HG02840 (cell line): Measurements from ENCODE around the gene SMURF2.

Experiments used
- ATAC-seq: cut with Tn5 transposase; IDR thresholded peaks from one replicate; pipeline ENCODE4 v1.9.1; 2021; ENCODE audit warnings: mild to moderate bottlenecking, moderate library complexity, moderate number of reproducible peaks; ENCODE audit not compliant: unreplicated experiment, low FRiP score

The SMURF2 gene

GRCh38 chr17:64547319-64547718, 114.8 kb downstream of the SMURF2 start:
- no peak for ATAC-seq

GRCh38 chr17:64546716-64547115, 115.4 kb downstream of the SMURF2 start:
- no peak for ATAC-seq

- ATAC-seq, result no peak
These were observed 117.4 kb downstream of the SMURF2 start for GRCh38 chr17:64544742-64545141.

GRCh38 chr17:64540118-64540776, 121.9 kb downstream of the SMURF2 start:
- no peak for ATAC-seq

DNA sequence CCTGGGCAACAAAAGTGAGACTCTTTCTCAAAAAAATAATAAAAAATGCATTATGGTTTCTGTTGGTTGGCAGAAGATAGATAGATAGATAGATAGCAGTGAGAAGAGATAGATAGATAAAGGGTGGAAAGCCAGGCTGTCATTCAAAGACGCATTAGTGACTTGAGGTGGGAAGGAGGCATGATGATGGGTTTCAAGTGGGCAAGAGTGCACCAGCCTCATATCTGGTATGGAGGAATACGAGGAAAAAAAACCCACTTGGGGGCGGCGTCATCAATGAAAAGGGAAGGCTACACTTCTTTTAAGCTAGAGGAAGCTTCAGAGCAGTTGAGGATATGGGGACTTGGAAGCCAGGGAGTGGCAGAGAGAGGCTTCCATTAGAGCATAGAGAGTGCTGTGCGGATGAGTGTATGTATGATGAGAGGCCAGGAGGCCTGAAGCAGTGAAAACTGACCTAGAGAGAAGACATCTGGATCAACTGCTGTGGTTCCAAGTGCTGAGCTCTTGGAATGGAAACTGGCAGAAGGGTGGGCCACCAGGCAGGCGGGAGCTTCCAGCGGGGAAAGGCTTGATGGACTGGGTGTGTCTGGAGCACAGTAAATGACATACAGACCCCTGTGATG, 123.5 kb downstream of the SMURF2 start:
- ATAC-seq, result no peak

GRCh38 chr17:64537488-64537887, 124.6 kb downstream of the SMURF2 start:
- ATAC-seq, result no peak

DNA sequence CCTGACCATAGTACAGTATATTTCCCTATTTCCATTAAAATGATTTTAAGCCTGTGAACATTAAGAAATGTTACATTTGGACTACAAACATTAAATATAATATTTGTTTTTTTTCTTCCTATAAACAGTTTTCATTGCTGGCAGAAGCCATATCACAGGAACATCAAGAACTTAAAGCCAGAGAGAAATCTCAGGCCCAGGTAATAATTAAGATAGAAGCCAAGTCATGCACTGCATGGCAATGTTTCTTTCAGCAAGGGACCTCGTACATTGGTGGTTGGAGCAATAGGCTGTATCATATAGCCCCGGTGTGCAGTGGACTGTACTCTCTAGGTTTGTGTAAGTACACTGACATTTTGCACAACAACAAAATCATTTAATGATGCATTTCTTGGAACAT, 125.2 kb downstream of the SMURF2 start:
- no peak for ATAC-seq

- no peak for ATAC-seq
These were observed 126.8 kb downstream of the SMURF2 start for GRCh38 chr17:64535357-64535756.

DNA sequence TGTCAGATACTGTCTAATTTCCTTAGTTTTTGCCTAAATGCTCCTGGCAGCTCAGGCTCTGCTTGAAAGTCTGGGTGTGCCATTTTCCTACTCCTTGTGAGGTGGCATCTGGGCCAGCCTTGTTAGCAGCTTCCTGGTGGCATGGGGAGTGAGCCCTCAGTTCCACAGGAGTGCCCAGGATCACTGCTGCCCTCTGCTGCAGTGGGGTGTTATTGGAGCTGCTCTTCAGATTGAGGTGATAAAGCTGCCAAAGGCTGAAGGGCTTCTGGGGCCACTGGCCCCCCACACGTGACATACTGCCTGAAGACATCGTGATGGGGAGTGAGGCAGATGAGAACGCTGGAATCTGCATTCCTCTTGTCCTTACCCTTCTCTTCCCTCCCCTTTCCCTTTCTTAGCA, 127.9 kb downstream of the SMURF2 start:
- no peak for ATAC-seq

GRCh38 chr17:64533784-64534183, 128.3 kb downstream of the SMURF2 start:
- no peak for ATAC-seq

DNA sequence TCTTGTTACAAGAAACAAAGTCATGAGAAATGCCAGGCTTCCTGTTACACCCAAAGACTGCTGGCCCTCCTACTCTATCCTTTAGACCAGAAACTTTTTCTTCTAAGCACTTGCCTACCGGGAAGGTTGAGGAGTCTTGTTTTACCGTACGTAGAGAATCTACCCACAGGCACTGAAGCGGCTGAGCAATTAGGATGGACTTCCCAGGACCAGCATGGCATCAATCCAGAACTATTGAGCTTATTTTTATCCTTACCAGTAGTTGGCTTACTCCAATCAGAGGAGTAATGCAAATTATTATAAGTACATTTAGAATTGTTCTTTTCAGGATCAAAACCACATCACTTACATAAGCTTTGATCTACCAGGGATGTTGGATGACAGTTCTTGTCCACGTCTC, 129.7 kb downstream of the SMURF2 start:
- no peak for ATAC-seq

DNA sequence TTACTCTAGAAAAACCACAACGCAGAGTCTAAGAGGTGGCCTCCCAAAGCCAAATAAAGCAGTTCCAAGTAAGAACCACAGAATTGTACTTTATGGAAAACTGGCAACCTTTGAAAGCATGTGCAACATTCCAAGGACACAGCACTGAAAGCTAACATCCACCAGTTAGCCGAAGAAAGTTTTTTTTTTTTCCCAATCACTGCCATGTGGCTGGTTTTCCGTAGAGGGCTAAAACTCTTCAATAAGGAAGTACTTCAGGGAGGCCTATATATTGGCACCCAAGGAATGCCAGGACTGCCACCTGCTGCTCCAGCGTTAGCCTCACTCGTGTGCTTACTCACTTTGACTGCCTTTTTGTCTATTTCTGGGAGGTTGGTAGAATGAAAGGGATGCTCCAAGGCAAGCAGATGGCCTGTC, 130.1 kb downstream of the SMURF2 start:
- no peak for ATAC-seq

- ATAC-seq, result no peak
These were observed 132.9 kb downstream of the SMURF2 start for GRCh38 chr17:64529221-64529620.

GRCh38 chr17:64527914-64528313, 134.2 kb downstream of the SMURF2 start:
- ATAC-seq, result no peak

- ATAC-seq, result no peak
These were observed 141.7 kb downstream of the SMURF2 start for GRCh38 chr17:64520359-64520758.

GRCh38 chr17:64519601-64520000, 142.5 kb downstream of the SMURF2 start:
- no peak for ATAC-seq

DNA sequence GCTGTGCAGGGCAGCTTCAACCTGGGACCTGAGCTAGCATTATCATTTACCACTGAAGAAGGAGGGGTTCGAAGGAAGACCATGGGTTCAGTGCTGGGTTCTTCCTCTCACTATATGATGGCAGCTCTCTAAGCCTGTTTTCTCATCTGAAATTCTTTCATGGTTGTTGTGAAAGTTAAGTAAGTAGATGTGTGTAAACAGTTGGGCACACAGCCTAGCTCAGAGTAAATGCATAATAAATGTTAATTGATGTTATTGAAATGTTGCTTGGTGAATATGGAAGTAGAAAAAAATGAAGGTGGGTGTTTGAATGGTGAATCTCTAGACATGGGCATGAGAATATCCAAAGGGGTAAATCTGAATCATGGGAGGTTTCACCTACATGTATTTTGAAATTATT, 146.3 kb downstream of the SMURF2 start:
- ATAC-seq, result no peak

DNA sequence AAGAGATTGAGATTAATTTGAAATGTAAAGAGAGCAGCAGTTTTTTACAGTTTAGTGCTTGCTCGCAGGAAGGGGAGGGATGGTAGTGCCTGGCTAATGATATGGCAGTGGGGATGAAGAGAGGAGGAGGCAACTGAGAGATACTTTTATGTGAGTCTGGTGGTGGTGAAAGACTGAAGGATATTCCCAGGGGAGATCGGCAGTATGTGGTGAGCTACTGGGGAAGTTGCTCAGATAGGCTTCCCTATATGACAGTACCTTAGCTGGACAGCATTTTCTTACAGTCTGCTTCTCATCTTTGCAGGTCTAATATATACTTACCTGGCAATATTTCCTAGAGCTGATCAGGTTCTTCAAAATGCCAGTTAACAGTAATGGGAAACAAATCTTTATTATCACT, 146.7 kb downstream of the SMURF2 start:
- no peak for ATAC-seq

DNA sequence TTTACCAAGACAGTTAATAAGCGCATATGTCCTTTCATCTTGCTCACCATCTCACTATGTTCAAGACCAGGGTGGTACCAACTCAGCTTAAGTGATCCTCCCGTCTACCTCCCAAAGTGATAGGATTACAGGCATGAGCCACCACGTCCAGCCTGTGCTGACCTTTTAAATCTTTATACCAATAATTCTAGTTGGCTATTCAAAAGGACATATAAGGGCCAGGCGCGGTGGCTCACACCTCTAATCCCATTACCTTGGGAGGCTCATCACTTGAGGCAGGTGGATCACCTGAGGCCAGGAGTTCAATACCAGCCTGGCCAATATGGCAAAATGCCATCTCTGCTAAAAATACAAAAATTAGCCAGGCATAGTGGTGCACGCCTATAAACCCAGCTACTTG, 152.9 kb downstream of the SMURF2 start:
- ATAC-seq, result no peak

GRCh38 chr17:64508683-64509082, 153.4 kb downstream of the SMURF2 start:
- no peak for ATAC-seq

GRCh38 chr17:64507413-64507782, 154.7 kb downstream of the SMURF2 start:
- peak; percentile 7 for ATAC-seq

GRCh38 chr17:64506576-64507412, 155.3 kb downstream of the SMURF2 start, which contains the start of gene CEP95:
TSS of gene CEP95 (plus strand) at chr17:64506977. CDS start at chr17:64507098, 121 bp downstream.
- peak; percentile 64 for ATAC-seq
